Measurements from ENCODE around the gene IFNL4.
"Not testable (repeated sequence)": the region's sequence is repeated elsewhere in the genome, so short reads cannot be mapped to it uniquely, and the experiment has no call there.

Gene IFNL4

DNA sequence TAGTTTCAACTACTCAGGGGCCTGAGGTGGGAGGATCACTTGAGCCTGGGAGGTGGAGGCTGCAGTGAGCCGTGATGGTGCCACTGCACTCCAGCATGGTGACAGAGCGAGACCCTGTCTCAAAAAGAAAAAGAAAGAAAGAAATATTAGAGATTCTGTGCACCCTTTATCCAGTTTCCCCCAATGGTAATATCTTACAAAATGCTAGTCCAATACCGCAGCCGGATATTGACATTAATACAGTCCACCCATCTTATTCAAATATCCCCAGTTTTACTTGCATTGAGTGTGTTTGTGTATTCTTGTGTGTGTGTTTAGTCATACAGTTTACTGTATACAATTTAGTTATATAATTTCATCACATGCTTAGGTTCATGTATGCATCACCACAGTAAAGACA is 8.6 kb upstream of the IFNL4 start:
- no peak for DNase-seq (ENCODE audit: low spot score)

DNA sequence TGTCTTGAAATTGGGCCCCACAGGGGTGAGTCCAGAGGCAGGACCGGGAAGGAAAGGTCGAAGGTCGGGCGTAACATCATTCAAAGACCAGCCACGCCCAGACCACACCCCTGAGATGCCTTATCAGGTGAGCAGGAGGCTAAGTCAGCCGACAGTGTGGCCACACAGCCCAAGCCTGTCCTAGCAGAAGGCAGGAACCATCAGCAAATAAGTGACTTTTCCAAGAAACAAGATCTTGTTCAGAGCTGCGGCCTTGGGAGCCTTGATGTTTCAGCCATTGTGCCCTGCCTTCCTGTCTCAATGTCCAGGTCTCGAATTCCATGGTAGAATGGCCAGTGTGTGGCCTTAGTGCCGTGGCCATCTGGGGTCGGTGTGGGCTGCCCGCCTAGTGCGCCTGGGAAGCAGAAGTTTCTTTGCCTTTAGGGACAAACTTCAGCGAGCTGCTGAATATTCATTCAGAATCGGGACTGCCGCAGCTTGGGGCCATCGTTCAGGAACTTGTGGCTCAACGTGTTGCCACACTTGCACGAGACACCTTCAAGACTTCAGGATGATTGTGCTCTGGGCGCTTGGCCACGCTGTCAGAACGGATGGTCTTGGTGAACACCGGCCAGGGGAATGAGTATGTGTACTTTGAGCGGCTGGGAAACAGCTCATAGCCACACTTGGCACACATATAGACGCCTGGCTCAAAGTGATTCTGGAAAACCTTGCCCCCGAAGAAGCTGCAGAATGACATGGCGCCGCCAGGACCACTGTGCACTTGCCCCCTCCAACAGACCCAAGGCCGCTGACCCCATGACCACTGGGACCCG is 6.1 kb upstream of the IFNL4 start:
- DNase-seq (ENCODE audit: low spot score): no peak

DNA sequence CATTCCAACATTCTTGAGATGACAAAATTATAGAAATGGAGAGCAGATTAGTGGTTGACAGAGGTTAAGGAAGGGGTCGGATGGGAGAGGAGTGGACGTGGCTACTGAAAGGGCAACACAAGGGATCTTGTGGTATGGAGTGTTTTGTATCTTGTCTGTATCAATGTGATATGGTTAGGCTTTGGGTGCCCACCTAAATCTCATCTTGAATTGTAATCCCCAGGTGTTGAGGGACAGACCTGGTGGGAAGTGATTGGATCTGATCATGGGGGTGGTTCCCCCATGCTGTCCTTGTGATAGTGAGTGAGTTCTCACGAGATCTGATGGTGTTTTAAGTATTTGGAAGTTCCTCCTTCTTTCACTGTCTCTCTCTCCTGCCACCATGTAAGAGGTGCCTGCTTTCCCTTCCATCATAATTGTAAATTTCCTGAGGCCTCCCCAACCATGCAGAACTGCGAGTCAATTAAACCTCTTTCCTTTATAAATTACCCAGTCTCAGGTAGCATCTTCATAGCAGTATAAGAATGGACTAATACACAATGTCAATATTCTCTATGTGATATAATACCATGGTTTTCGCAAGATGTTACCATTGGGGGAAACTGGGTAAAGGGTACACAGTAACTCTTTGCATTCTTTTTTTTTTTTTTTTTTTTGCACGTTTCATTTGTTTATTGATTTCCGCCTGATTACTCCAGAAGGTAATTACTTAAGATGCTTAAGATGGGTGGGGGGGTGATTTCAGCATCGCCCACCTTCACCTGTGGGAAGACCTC is 4.9 kb upstream of the IFNL4 start:
- DNase-seq (ENCODE audit: low spot score): no peak

DNA sequence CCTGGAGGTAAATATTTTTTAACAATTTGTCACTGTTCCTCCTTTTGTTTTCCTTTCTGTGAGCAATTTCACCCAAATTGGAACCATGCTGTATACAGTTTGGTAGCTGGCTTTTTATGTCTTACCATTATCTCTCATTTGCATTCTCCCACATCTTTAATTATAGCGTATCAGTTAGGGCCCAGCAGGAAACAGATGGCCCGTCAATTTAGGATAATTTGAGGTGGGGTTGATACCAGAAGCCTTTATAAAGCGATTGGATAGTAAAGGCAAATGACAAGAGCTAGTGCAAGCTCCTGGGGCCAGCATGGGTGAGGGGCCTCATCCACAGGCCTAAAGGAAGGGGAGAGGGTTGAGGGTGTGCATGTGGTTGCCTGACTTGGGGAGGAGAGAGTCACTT is 3.8 kb upstream of the IFNL4 start:
- no peak for DNase-seq (ENCODE audit: low spot score)

GRCh38 chr19:39251846-39252245 is 3.2 kb upstream of the IFNL4 start:
- DNase-seq (ENCODE audit: low spot score): no peak

DNA sequence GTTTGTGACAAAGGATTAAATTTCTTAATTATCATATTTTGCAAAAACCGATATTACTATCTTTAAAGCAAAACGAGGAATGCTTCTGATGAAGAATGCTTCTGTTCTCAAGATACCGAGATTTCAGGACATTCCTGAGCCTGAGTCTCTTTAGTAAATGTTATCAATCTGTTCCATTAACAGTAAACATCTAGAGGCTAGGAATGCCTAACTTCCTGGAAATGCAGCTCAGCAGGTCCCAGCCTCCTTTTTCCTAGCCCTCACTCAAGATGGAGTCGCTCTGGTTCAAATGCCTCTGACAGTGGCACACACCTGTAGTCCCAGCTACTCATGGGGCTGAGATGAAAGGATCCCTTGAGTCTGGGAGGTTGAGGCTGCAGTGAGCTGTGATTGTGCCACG is 2.4 kb upstream of the IFNL4 start:
- DNase-seq (ENCODE audit: low spot score): no peak

DNA sequence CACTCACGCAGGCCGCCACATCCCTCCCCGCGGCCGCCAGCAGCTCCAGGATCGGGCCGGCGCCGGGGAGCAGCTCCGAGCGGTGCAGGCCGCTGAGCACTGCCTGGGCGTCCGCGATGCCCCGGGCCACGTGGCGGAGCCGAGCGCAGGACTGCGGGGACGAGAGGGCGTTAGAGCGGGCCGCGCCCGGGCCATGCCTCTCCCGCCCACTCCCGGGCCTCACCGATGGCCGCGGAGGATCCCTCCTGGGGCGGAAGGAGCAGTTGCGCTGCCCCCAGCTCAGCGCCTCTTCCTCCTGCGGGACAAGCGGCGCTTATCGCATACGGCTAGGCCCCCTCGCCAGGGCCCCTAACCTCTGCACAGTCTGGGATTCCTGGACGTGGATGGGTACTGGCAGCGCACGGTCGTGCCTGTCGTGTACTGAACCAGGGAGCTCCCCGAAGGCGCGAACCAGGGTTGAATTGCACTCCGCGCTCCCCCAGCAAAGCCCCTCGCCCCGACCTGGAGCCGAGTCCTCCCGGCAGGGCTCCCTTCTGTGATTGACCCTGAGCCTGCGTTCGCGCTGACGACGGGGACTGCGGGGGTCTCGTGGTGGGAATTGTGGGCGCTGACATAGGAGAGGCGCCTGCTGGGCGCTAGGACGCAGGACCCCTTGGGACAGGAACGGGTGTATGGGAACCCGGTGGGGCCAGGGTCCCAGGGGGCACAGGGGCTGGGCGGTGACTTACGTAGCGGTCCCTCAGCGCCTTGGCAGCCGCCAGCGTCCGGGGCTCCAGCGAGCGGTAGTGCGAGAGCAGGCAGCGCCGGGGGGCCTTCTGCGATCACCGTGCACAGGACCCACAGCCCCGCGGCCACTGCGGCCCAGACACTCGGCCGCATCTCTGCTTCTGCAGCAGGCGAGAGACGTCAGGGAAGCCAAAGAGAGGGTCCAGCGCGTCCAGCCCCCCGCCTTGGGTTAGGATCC is 673 bp downstream of the IFNL4 start:
- no peak for DNase-seq (ENCODE audit: low spot score)

- DNase-seq (ENCODE audit: low spot score): peak; percentile 46
These were observed 1.5 kb downstream of the IFNL4 start for GRCh38 chr19:39246951-39247669.

DNA sequence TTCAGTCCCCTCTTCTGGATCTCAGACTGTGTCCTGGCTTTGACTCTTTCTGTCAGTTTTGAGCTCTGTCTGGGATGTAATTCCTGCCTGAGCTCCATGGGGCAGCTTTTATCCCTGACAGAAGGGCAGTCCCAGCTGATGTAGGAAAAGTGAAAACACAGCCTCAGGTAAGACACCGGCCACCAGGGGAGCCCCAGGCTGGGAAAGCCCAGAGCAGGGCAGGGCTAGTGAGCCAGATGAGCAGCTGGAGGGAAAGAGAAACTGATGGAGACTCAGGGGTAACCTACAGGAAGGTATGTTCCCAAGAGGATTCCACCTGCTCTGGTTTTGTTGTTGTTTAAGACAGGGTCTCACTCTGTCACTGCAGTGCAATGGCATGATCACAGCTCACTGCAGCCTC is 3.5 kb downstream of the IFNL4 start:
- DNase-seq (ENCODE audit: low spot score): not testable (repeated sequence)

- DNase-seq (ENCODE audit: low spot score): not testable (repeated sequence)
These were observed 4.1 kb downstream of the IFNL4 start, which contains the start of gene IFNL3 for GRCh38 chr19:39244410-39245100. TSS of gene IFNL3 (minus strand) at chr19:39245006. CDS start at chr19:39244967, 39 bp downstream.

GRCh38 chr19:39243741-39244140 is 4.9 kb downstream of the IFNL4 start:
- DNase-seq (ENCODE audit: low spot score): not testable (repeated sequence)

DNA sequence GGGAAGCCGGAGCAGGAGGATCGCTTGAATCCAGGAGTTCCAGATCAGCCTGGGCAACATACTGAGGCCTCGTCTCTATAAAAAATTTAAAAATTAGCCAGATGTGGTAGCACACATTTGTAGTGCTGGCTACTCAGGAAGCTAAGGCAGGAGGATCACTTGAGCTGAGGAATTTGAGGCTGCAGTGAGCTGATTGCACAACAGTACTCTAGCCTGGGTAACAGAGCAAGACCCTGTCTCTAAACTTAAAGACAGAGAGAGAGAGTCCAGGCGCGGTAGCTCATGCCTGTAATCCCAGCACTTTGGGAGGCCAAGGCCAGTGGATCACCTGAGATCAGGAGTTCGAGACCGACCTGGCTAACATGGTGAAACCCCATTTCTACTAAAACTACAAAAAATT is 8.2 kb downstream of the IFNL4 start:
- DNase-seq (ENCODE audit: low spot score): no peak

- no peak for DNase-seq (ENCODE audit: low spot score)
These were observed 9.7 kb downstream of the IFNL4 start for GRCh38 chr19:39238944-39239343.

- DNase-seq (ENCODE audit: low spot score): no peak
These were observed 10.4 kb downstream of the IFNL4 start for GRCh38 chr19:39238209-39238608.

GRCh38 chr19:39237200-39238184 is 11.2 kb downstream of the IFNL4 start:
- DNase-seq (ENCODE audit: low spot score): no peak

DNA sequence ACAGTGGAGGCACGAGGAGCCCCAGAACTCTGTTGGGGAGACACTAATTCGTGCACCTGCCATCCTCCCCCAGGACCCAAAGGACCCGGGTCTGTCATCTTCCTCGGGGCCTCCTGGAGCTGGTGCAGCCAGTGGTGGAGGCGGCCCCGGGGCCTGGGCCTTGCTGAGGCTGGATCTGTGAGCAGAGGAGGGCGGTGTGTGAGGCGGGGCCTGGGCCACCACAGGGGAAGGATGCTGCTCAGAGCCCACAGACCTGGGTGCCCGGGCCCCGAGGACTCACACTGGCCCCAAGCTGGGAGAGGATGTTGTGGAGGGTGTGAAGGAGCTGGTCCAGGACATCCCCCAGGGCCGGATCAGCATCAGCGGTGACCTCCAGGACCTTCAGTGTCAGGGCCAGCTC is 12.1 kb downstream of the IFNL4 start:
- no peak for DNase-seq (ENCODE audit: low spot score)

DNA sequence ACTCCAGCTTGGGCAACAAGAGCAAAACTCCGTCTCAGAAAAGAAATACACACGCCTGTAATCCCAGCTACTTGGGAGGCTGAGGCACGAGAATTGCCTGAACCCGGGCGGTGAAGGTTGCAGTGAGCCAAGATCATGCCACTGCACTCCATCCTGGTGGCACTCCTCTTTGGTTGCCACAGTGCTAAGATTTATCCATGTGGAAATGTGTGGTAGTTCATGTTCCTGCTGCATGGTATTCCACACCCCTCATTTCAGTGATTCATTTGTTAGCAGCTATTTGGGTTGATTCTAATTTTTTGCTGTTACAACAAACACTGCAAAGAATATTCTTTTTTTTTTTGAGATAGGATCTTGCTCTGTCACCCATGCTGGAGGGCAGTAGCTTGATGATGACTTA is 15.9 kb downstream of the IFNL4 start:
- DNase-seq (ENCODE audit: low spot score): no peak

- no peak for DNase-seq (ENCODE audit: low spot score)
These were observed 18.4 kb downstream of the IFNL4 start for GRCh38 chr19:39230096-39230764.

GRCh38 chr19:39224910-39225309 is 23.7 kb downstream of the IFNL4 start:
- no peak for DNase-seq (ENCODE audit: low spot score)

Measured in Ammon's horn (tissue), 1 donor.